ENCODE measurements around the gene SHISA9. TPM values are rescaled to one million over a fixed set of nuclear protein-coding genes. Genes with fewer than 3 reads are reported as not detected.

SHISA9 gene
- polyA plus RNA-seq, 1 donor, result 2.7 TPM

GRCh38 chr16:13127144-13127543 is 225.7 kb downstream of the SHISA9 start:
- H3K4me1 ChIP-seq (ENCODE audit: control insufficient read depth, insufficient read depth, low read length), result no peaks in the 10 kb centered on the region
- no peak for DNase-seq
- no peak overlapping the region for H3K27ac ChIP-seq (ENCODE audit: low read length)
- no peaks in the 10 kb centered on the region for H3K36me3 ChIP-seq (ENCODE audit: control insufficient read depth, insufficient read depth, low read length)
- H3K27me3 ChIP-seq (ENCODE audit: control insufficient read depth, insufficient read depth, low read length), result no peaks in the 10 kb centered on the region
- H3K4me3 ChIP-seq (ENCODE audit: low read length), result no peak overlapping the region
- WGBS (ENCODE audit: insufficient coverage, low lambda C conversion rate), result 79% methylated on average over 2 of the region's 2 CpGs
- H3K9me3 ChIP-seq (ENCODE audit: control insufficient read depth, low read depth, low read length), result no peaks in the 10 kb centered on the region

GRCh38 chr16:13130586-13130985 is 229.2 kb downstream of the SHISA9 start:
- DNase-seq, result no peak
- WGBS (ENCODE audit: insufficient coverage, low lambda C conversion rate), result no CpG with 5 or more reads among the region's 1 CpG
- no peak overlapping the region for H3K4me3 ChIP-seq (ENCODE audit: low read length)
- H3K4me1 ChIP-seq (ENCODE audit: control insufficient read depth, insufficient read depth, low read length), result no peaks in the 10 kb centered on the region
- H3K27ac ChIP-seq (ENCODE audit: low read length), result no peak overlapping the region
- no peaks in the 10 kb centered on the region for H3K36me3 ChIP-seq (ENCODE audit: control insufficient read depth, insufficient read depth, low read length)
- H3K9me3 ChIP-seq (ENCODE audit: control insufficient read depth, low read depth, low read length), result no peaks in the 10 kb centered on the region
- H3K27me3 ChIP-seq (ENCODE audit: control insufficient read depth, insufficient read depth, low read length), result no peaks in the 10 kb centered on the region

- no peak for DNase-seq
- no CpG with 5 or more reads among the region's 1 CpG for WGBS (ENCODE audit: insufficient coverage, low lambda C conversion rate)
- H3K27me3 ChIP-seq (ENCODE audit: control insufficient read depth, insufficient read depth, low read length), result no peaks in the 10 kb centered on the region
- no peak overlapping the region for H3K4me3 ChIP-seq (ENCODE audit: low read length)
- no peaks in the 10 kb centered on the region for H3K9me3 ChIP-seq (ENCODE audit: control insufficient read depth, low read depth, low read length)
- no peak overlapping the region for H3K27ac ChIP-seq (ENCODE audit: low read length)
- H3K36me3 ChIP-seq (ENCODE audit: control insufficient read depth, insufficient read depth, low read length), result no peaks in the 10 kb centered on the region
- no peaks in the 10 kb centered on the region for H3K4me1 ChIP-seq (ENCODE audit: control insufficient read depth, insufficient read depth, low read length)
Measured at GRCh38 chr16:13134836-13135235, 233.4 kb downstream of the SHISA9 start.

- H3K4me3 ChIP-seq (ENCODE audit: low read length), result no peak overlapping the region
- H3K36me3 ChIP-seq (ENCODE audit: control insufficient read depth, insufficient read depth, low read length), result no peaks in the 10 kb centered on the region
- WGBS (ENCODE audit: insufficient coverage, low lambda C conversion rate), result 83% methylated on average over 2 of the region's 3 CpGs
- no peak for DNase-seq
- no peak overlapping the region for H3K27ac ChIP-seq (ENCODE audit: low read length)
- no peaks in the 10 kb centered on the region for H3K27me3 ChIP-seq (ENCODE audit: control insufficient read depth, insufficient read depth, low read length)
- no peaks in the 10 kb centered on the region for H3K9me3 ChIP-seq (ENCODE audit: control insufficient read depth, low read depth, low read length)
- no peaks in the 10 kb centered on the region for H3K4me1 ChIP-seq (ENCODE audit: control insufficient read depth, insufficient read depth, low read length)
Measured at GRCh38 chr16:13136901-13137300, 235.5 kb downstream of the SHISA9 start.

- H3K4me3 ChIP-seq (ENCODE audit: low read length), result no peak overlapping the region
- H3K27ac ChIP-seq (ENCODE audit: low read length), result no peak overlapping the region
- WGBS (ENCODE audit: insufficient coverage, low lambda C conversion rate), result 50% methylated on average over 1 of the region's 2 CpGs
- no peaks in the 10 kb centered on the region for H3K4me1 ChIP-seq (ENCODE audit: control insufficient read depth, insufficient read depth, low read length)
- no peaks in the 10 kb centered on the region for H3K36me3 ChIP-seq (ENCODE audit: control insufficient read depth, insufficient read depth, low read length)
- no peaks in the 10 kb centered on the region for H3K27me3 ChIP-seq (ENCODE audit: control insufficient read depth, insufficient read depth, low read length)
- no peaks in the 10 kb centered on the region for H3K9me3 ChIP-seq (ENCODE audit: control insufficient read depth, low read depth, low read length)
- no peak for DNase-seq
Measured at GRCh38 chr16:13138528-13138927, 237.1 kb downstream of the SHISA9 start.

- no peak overlapping the region for H3K27ac ChIP-seq (ENCODE audit: low read length)
- H3K4me1 ChIP-seq (ENCODE audit: control insufficient read depth, insufficient read depth, low read length), result no peaks in the 10 kb centered on the region
- no peaks in the 10 kb centered on the region for H3K36me3 ChIP-seq (ENCODE audit: control insufficient read depth, insufficient read depth, low read length)
- no CpG with 5 or more reads among the region's 3 CpGs for WGBS (ENCODE audit: insufficient coverage, low lambda C conversion rate)
- H3K27me3 ChIP-seq (ENCODE audit: control insufficient read depth, insufficient read depth, low read length), result no peaks in the 10 kb centered on the region
- H3K9me3 ChIP-seq (ENCODE audit: control insufficient read depth, low read depth, low read length), result no peaks in the 10 kb centered on the region
- H3K4me3 ChIP-seq (ENCODE audit: low read length), result no peak overlapping the region
- DNase-seq, result no peak
Measured at GRCh38 chr16:13139661-13140241, 238.4 kb downstream of the SHISA9 start.

- DNase-seq, result no peak
- H3K4me1 ChIP-seq (ENCODE audit: control insufficient read depth, insufficient read depth, low read length), result no peaks in the 10 kb centered on the region
- no peak overlapping the region for H3K4me3 ChIP-seq (ENCODE audit: low read length)
- H3K36me3 ChIP-seq (ENCODE audit: control insufficient read depth, insufficient read depth, low read length), result no peaks in the 10 kb centered on the region
- H3K27ac ChIP-seq (ENCODE audit: low read length), result no peak overlapping the region
- H3K9me3 ChIP-seq (ENCODE audit: control insufficient read depth, low read depth, low read length), result no peaks in the 10 kb centered on the region
- no CpG with 5 or more reads among the region's 1 CpG for WGBS (ENCODE audit: insufficient coverage, low lambda C conversion rate)
- no peaks in the 10 kb centered on the region for H3K27me3 ChIP-seq (ENCODE audit: control insufficient read depth, insufficient read depth, low read length)
Measured at GRCh38 chr16:13143551-13143950, 242.2 kb downstream of the SHISA9 start.

GRCh38 chr16:13146829-13147228 is 245.4 kb downstream of the SHISA9 start:
- no peaks in the 10 kb centered on the region for H3K36me3 ChIP-seq (ENCODE audit: control insufficient read depth, insufficient read depth, low read length)
- DNase-seq, result no peak
- no CpG with 5 or more reads among the region's 2 CpGs for WGBS (ENCODE audit: insufficient coverage, low lambda C conversion rate)

GRCh38 chr16:13148294-13148693 is 246.9 kb downstream of the SHISA9 start:
- Histone ChIP-seq H3K4me3 (ENCODE audit: low read length) (no peak overlapping the region), H3K4me1 (ENCODE audit: control insufficient read depth, insufficient read depth, low read length) (no peaks in the 10 kb centered on the region), H3K9me3 (ENCODE audit: control insufficient read depth, low read depth, low read length) (no peaks in the 10 kb centered on the region), H3K27ac (ENCODE audit: low read length) (no peak overlapping the region), H3K36me3 (ENCODE audit: control insufficient read depth, insufficient read depth, low read length) (no peaks in the 10 kb centered on the region), H3K27me3 (ENCODE audit: control insufficient read depth, insufficient read depth, low read length) (no peaks in the 10 kb centered on the region)
- WGBS (ENCODE audit: insufficient coverage, low lambda C conversion rate), result 100% methylated on average over 2 of the region's 3 CpGs
- no peak for DNase-seq

More at GRCh38 chr16:13146829-13147228, 245.4 kb downstream of the SHISA9 start:
- Histone ChIP-seq H3K27me3 (ENCODE audit: control insufficient read depth, insufficient read depth, low read length) (no peaks in the 10 kb centered on the region), H3K9me3 (ENCODE audit: control insufficient read depth, low read depth, low read length) (no peaks in the 10 kb centered on the region), H3K4me3 (ENCODE audit: low read length) (no peak overlapping the region), H3K27ac (ENCODE audit: low read length) (no peak overlapping the region), H3K4me1 (ENCODE audit: control insufficient read depth, insufficient read depth, low read length) (no peaks in the 10 kb centered on the region)

- DNase-seq, result no peak
- Histone ChIP-seq H3K4me1 (ENCODE audit: control insufficient read depth, insufficient read depth, low read length) (no peaks in the 10 kb centered on the region), H3K27ac (ENCODE audit: low read length) (no peak overlapping the region), H3K36me3 (ENCODE audit: control insufficient read depth, insufficient read depth, low read length) (no peaks in the 10 kb centered on the region), H3K27me3 (ENCODE audit: control insufficient read depth, insufficient read depth, low read length) (no peaks in the 10 kb centered on the region), H3K4me3 (ENCODE audit: low read length) (no peak overlapping the region), H3K9me3 (ENCODE audit: control insufficient read depth, low read depth, low read length) (no peaks in the 10 kb centered on the region)
- WGBS (ENCODE audit: insufficient coverage, low lambda C conversion rate), result no CpG with 5 or more reads among the region's 3 CpGs
Measured at GRCh38 chr16:13148836-13149235, 247.4 kb downstream of the SHISA9 start.

- Histone ChIP-seq H3K27ac (ENCODE audit: low read length) (no peak overlapping the region), H3K9me3 (ENCODE audit: control insufficient read depth, low read depth, low read length) (no peaks in the 10 kb centered on the region), H3K36me3 (ENCODE audit: control insufficient read depth, insufficient read depth, low read length) (no peaks in the 10 kb centered on the region), H3K4me3 (ENCODE audit: low read length) (no peak overlapping the region), H3K4me1 (ENCODE audit: control insufficient read depth, insufficient read depth, low read length) (no peaks in the 10 kb centered on the region), H3K27me3 (ENCODE audit: control insufficient read depth, insufficient read depth, low read length) (no peaks in the 10 kb centered on the region)
- DNase-seq, result no peak
- 94% methylated on average over 2 of the region's 4 CpGs for WGBS (ENCODE audit: insufficient coverage, low lambda C conversion rate)
Measured at GRCh38 chr16:13150181-13150885, 248.9 kb downstream of the SHISA9 start.

Data from large intestine (tissue), 3 donors.